Amygdala (tissue), 56 donors: ENCODE results near the gene C1orf74.

Experiments used
- DNase-seq, 56 donors: peaks; one replicate each; lab custom pipeline; 2025; lab: John Stamatoyannopoulos, UW

C1orf74 gene

GRCh38 chr1:209749205-209749604 lies 35.2 kb downstream of the C1orf74 start:
- DNase-seq, result no peak

- no peak for DNase-seq
Measured at GRCh38 chr1:209748620-209749019, 35.7 kb downstream of the C1orf74 start.

- DNase-seq, result peak in 55 of 56 donors; percentile 26 to 93 (median 73)
Measured at GRCh38 chr1:209747580-209748262, 36.6 kb downstream of the C1orf74 start.

- no peak for DNase-seq
Measured at GRCh38 chr1:209746451-209747165, 37.8 kb downstream of the C1orf74 start.

- DNase-seq, result peak in 13 of 56 donors; percentile 1 to 64 (median 21)
Measured at GRCh38 chr1:209743145-209743482, 41.2 kb downstream of the C1orf74 start.

- no peak for DNase-seq
Measured at GRCh38 chr1:209742409-209743144, 41.8 kb downstream of the C1orf74 start.

- DNase-seq, result no peak
Measured at GRCh38 chr1:209741889-209742288, 42.5 kb downstream of the C1orf74 start.

GRCh38 chr1:209741193-209741592 lies 43.2 kb downstream of the C1orf74 start:
- DNase-seq, result no peak

- DNase-seq, result no peak
Measured at GRCh38 chr1:209738270-209738669, 46.1 kb downstream of the C1orf74 start.

- DNase-seq, result no peak
Measured at GRCh38 chr1:209737118-209737505, 47.2 kb downstream of the C1orf74 start.

GRCh38 chr1:209736490-209737117 lies 47.8 kb downstream of the C1orf74 start:
- DNase-seq, result no peak

- no peak for DNase-seq
Measured at GRCh38 chr1:209733409-209734192, 50.8 kb downstream of the C1orf74 start.

- DNase-seq, result no peak
Measured at GRCh38 chr1:209732725-209733124, 51.6 kb downstream of the C1orf74 start.

GRCh38 chr1:209729436-209729835 lies 54.9 kb downstream of the C1orf74 start:
- no peak for DNase-seq
